ENCODE measurements around the gene HOXB1. TPM values are rescaled to one million over a fixed set of nuclear protein-coding genes. Genes with fewer than 3 reads are reported as not detected.
A peak's percentile ranks its signal among the peaks of the same experiment; 100 is the strongest.
"Not testable (repeated sequence)": the region's sequence is repeated elsewhere in the genome, so short reads cannot be mapped to it uniquely, and the experiment has no call there.

The HOXB1 gene
- total RNA-seq, 1 experiment from 2014 or later: not detected

DNA sequence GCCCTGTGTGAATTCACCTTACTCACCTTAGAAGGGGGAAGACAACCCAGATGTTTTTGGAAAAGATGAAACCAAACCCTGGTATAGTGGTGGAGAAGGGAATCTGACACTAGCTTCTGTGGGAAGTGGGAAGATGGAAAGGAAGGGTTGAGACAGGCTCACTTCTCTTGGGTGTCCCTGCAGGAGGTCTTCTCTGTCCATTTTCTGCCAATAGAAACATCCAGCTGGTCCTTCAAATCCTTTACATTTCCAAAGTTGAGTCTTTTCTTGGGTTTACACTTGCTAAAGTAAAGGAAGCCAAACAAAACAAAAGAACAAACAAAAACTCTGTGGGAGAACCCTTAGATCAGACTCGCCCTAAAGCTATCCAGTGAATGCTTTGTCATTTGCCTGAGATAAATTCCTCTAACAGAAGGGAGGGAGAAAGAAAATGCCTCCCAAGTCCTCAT lies 10.2 kb downstream of the HOXB1 start:
- Histone ChIP-seq H3K9me3 (replicated peaks) (no peaks in the 10 kb centered on the region; the same call in none of the 2 replicates), H3K36me3 (no peaks in the 10 kb centered on the region), H3K27me3 (replicated peaks) (peaks cover 25% of the 10 kb centered on the region), H3K4me3 (no peak overlapping the region), H3K4me1 (replicated peaks) (0 out of 2 replicates have a peak, but pooled peaks cover 10% of the 10 kb centered on the region), H3K27ac (no peak overlapping the region)
- DNase-seq (ENCODE audit: low read depth in 1 of 2, low spot score in 2 of 2): no peak

DNA sequence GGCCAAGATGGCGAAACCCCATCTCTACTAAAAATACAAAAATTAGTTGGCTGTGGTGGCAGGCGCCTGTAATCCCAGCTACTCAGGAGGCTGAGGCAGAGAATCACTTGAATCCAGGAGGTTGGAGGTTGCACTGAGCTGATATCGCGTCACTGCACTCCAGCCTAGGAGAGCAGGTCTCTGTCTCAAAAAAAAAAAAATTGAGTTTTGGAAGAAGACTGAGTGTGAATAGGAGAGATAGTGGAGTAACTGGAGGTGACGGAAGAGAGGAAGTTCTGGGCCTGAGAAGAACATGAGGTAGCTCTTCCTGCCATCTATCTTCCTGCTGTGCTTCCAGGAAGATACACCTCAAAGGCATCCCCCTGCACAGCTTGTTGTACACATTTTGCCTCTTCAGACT lies 11.4 kb downstream of the HOXB1 start:
- H3K27ac ChIP-seq: no peak overlapping the region
- no peaks in the 10 kb centered on the region; the same call in none of the 2 replicates for H3K9me3 ChIP-seq (replicated peaks)
- no peak for DNase-seq (ENCODE audit: low read depth in 1 of 2, low spot score in 2 of 2)
- 0 out of 2 replicates have a peak, but pooled peaks cover 10% of the 10 kb centered on the region for H3K4me1 ChIP-seq (replicated peaks)
- H3K27me3 ChIP-seq (replicated peaks): peaks cover 38% of the 10 kb centered on the region
- no peaks in the 10 kb centered on the region for H3K36me3 ChIP-seq
- no peak overlapping the region for H3K4me3 ChIP-seq

DNA sequence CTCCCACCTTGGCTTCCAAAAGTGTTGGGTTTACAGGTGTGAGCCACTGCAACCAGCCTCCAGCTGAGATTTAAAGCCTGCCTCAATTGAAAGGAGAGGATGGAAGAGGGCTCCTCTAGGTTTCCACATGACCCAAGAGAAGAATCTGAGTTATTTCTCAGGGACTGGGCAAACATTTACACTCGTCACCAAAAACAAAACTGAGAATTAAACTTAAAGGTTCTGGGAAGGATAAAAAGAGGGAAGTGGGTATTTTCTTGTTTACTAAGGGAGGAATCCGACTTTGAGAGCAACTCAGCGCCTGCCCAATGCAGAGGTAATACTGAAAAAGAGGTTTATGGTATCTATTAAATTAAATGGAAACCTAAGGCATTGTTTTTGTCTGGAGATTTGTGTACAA lies 13.3 kb downstream of the HOXB1 start:
- Histone ChIP-seq H3K9me3 (replicated peaks) (no peaks in the 10 kb centered on the region; the same call in none of the 2 replicates), H3K4me3 (no peak overlapping the region), H3K27me3 (replicated peaks) (peaks cover 50% of the 10 kb centered on the region), H3K4me1 (replicated peaks) (0 out of 2 replicates have a peak, but pooled peaks cover 10% of the 10 kb centered on the region), H3K27ac (no peak overlapping the region), H3K36me3 (no peaks in the 10 kb centered on the region)
- DNase-seq (ENCODE audit: low read depth in 1 of 2, low spot score in 2 of 2): no peak

DNA sequence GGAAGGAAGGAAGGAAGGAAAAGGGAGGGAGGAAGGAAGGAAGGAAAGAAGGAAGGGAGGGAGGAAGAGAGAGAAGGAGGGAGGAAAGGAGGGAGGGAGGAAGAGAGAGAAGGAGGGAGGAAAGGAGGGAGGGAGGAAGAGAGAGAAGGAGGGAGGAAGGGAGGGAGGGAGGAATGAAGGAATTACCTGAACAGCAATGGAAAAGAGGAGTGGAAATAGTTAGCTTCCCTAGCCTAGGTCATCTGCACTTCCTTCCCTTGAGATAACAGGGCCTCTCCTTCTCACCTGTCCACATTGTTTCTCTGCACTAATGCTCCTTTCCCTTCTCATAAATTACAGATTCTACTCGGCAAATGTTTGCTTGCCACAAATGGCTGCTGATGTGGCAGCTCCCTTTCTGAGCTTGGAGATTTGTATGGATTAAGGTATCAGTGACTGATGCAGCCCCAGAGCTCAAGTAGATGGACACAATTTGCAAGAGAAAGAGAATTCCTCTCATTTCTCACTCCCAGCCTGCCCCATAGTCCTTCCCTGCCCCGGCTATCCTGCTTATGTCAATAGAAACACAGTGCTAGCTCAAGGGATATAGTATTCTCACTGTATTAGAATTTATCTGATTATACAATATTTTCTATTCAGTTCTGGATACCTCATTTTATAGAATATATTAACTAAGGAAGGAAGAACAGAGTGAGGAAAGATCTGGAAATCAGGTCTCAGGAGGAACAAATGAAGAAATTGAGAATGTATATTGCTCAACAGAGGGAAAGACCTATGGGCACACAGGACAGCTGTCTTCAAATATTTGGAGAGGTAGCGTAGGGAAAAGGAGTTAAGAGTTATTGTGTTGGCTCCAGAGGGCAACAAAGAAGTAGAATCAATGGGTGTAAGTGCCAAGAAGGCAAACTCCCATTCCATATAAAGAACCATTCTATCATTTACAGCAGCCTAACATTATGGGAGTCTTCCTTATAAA lies 14.6 kb downstream of the HOXB1 start:
- Histone ChIP-seq H3K27me3 (replicated peaks) (peaks cover 50% of the 10 kb centered on the region), H3K27ac (no peak overlapping the region), H3K4me1 (replicated peaks) (0 out of 2 replicates have a peak, but pooled peaks cover 4% of the 10 kb centered on the region), H3K9me3 (replicated peaks) (no peaks in the 10 kb centered on the region; the same call in none of the 2 replicates), H3K4me3 (no peak overlapping the region), H3K36me3 (no peaks in the 10 kb centered on the region)
- DNase-seq (ENCODE audit: low read depth in 1 of 2, low spot score in 2 of 2): no peak

DNA sequence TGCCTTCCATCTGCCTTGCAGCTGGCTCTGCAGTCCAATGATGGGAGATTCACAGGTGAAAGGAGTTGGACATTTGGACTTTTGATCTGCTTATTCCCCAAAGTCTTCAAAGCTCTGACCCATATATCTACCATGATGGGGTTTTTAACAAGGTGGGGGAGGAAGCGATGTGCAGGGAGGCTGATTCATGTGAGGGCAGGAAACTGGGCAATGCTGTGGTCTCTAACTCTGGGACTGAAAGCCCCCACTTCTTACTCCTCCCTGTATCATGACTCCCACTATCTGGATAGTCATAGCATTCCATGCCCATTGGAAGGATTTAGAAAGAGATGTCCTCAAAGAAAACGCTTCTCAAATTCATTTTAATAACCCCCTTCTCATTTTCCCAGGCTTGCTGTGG lies 16.3 kb downstream of the HOXB1 start:
- H3K9me3 ChIP-seq (replicated peaks): no peaks in the 10 kb centered on the region; the same call in none of the 2 replicates
- H3K36me3 ChIP-seq: no peaks in the 10 kb centered on the region
- peaks cover 47% of the 10 kb centered on the region for H3K27me3 ChIP-seq (replicated peaks)
- no peak overlapping the region for H3K27ac ChIP-seq
- H3K4me3 ChIP-seq: no peak overlapping the region
- no peaks in the 10 kb centered on the region for H3K4me1 ChIP-seq (replicated peaks)
- no peak for DNase-seq (ENCODE audit: low read depth in 1 of 2, low spot score in 2 of 2)

DNA sequence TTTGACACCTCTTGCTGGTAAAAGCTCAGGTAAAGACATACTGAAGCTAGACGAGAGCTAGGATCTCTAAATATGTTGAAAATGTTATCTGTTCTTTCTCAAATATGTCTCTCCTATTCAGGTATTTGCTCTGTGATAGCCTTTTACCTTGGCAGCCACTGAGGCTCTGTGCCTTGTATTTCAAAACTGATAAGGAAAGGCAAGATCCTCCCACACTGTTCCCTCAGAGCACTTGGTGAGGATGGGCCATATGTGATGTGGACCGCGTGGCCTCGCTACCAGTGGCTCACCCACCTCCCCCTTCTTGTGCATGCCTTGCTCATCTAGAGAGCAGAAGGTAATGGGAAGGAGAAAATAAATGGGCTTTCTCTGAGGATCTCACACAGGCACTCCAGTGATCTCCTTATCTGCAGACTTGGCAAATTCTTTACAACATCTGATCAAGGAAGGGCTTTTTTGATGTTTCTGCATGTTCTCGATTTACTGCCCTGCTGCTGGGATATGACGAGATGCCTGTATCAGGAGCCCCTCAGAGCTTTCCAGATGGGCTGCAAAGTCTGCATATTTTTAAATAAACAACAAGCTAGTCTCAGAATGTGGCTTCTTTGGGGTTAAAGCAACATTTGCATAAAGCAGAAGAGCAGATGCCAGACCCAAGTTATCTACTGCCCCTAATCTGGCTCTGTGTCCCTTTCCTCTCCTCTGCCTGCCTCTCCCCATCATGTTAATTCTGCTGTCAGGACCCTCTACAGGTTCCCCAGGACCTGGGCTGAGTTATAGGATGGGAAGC lies 16.9 kb downstream of the HOXB1 start:
- no peak overlapping the region for H3K4me3 ChIP-seq
- H3K27me3 ChIP-seq (replicated peaks): peaks cover 47% of the 10 kb centered on the region
- no peaks in the 10 kb centered on the region; the same call in none of the 2 replicates for H3K9me3 ChIP-seq (replicated peaks)
- no peaks in the 10 kb centered on the region for H3K36me3 ChIP-seq
- no peak for DNase-seq (ENCODE audit: low read depth in 1 of 2, low spot score in 2 of 2)
- H3K4me1 ChIP-seq (replicated peaks): no peaks in the 10 kb centered on the region
- no peak overlapping the region for H3K27ac ChIP-seq

DNA sequence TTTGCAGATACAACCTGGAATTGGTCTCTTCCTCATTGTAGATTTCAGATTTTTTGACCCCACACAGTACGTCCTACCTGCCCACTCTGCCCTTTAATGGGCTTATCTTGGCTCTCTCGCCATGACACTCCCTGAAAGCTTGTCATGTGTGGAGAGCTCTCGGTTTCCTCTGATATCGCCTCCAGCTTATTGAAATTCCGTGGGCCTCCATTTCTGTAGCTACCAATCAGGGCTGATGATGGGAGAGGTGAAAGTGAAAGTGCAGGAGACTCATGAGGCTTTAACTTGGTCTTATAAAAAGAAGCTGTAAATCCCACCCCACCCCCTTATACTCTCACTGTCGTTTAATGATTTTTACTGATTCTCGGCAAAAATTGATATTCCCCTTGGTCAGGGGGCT lies 17.7 kb downstream of the HOXB1 start:
- no peaks in the 10 kb centered on the region for H3K36me3 ChIP-seq
- no peak for DNase-seq (ENCODE audit: low read depth in 1 of 2, low spot score in 2 of 2)
- H3K27me3 ChIP-seq (replicated peaks): peaks cover 47% of the 10 kb centered on the region
- H3K4me3 ChIP-seq: no peak overlapping the region
- H3K9me3 ChIP-seq (replicated peaks): no peaks in the 10 kb centered on the region; the same call in none of the 2 replicates
- no peaks in the 10 kb centered on the region for H3K4me1 ChIP-seq (replicated peaks)
- H3K27ac ChIP-seq: no peak overlapping the region

DNA sequence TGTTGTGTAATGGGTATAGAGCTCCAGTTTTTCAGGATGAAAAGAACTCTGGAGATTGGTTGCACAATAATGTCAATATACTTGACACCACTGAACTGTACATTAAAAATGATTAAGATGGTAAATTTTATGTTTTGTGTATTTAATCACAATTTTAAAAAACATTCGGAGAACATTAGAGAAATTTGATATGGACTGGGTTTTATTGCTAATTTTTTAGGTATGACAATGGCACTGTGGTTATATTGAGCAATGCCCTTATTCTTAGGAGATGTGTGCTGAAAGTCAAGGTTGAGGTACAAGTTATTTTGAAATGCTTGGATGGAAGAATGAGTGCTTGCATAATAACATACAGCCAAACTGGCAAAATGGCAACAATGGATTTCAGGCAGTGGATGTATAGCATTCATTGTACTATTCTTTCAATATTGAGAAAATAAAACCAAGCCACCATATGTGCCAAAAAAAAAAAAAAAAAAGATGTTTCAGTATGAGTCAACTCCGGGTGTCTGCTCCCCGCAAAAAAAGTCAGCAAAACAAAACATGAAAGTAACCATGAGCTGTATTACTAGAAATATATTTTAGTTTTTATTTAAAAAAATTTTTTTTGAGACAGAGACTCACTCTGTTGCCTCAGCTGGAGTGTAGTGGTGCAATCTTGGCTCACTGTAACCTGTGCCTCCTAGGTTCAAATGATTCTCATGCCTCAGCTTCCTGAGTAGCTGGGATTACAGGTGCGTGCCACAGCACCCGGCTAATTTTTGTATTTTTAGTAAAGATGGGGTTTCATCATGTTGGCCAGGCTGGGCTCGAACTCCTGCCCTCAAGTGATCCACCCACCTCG lies 19.8 kb downstream of the HOXB1 start:
- peaks cover 26% of the 10 kb centered on the region for H3K27me3 ChIP-seq (replicated peaks)
- no peak overlapping the region for H3K27ac ChIP-seq
- DNase-seq (ENCODE audit: low read depth in 1 of 2, low spot score in 2 of 2): no peak
- H3K4me1 ChIP-seq (replicated peaks): peaks cover 4% of the 10 kb centered on the region
- no peaks in the 10 kb centered on the region; the same call in 1 of the 2 replicates for H3K9me3 ChIP-seq (replicated peaks)
- no peaks in the 10 kb centered on the region for H3K36me3 ChIP-seq
- no peak overlapping the region for H3K4me3 ChIP-seq

DNA sequence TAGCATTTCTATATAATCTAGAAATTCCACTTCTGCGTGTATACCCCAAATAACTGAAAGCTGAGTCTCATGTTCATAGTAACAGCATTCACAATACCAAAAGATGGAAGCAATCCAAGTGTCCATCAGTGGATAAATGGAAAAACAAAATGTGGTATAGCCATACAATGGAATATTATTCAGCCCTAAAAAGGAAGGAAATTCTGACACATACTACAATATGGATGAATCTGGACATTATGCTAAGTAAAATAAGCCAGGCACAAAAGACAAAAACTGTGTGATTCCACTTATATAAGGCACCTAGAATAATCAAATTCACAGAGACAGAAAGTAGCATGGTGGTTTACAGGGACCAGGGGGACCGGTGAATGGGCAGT lies 20.4 kb downstream of the HOXB1 start:
- no peak for DNase-seq (ENCODE audit: low read depth in 1 of 2, low spot score in 2 of 2)
- H3K4me1 ChIP-seq (replicated peaks): peaks cover 10% of the 10 kb centered on the region
- H3K27ac ChIP-seq: no peak overlapping the region
- peaks cover 22% of the 10 kb centered on the region for H3K27me3 ChIP-seq (replicated peaks)
- H3K4me3 ChIP-seq: no peak overlapping the region
- H3K9me3 ChIP-seq (replicated peaks): no peaks in the 10 kb centered on the region; the same call in 1 of the 2 replicates
- H3K36me3 ChIP-seq: no peaks in the 10 kb centered on the region

DNA sequence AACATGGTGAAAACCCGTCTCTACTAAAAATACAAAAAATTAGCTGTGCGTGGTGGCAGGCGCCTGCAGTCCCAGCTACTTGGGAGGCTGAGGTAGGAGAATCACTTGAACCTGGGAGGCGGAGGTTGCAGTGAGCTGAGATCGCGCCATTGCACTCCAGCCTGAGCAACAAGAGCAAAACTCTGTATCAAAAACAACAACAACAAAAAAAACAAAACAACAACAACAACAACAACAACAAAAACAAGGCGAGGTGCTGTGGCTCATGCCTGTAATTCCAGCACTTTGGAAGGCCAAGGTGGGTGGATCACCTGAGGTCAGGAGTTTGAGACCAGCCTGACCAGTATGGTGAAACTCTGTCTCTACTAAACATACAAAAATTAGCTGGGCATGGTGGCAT lies 21.1 kb downstream of the HOXB1 start:
- H3K36me3 ChIP-seq; H3K27ac ChIP-seq; DNase-seq (ENCODE audit: low read depth in 1 of 2, low spot score in 2 of 2); H3K4me3 ChIP-seq; H3K9me3 ChIP-seq (replicated peaks): not testable (repeated sequence)
- H3K27me3 ChIP-seq (replicated peaks): peaks cover 15% of the 10 kb centered on the region
- H3K4me1 ChIP-seq (replicated peaks): peaks cover 10% of the 10 kb centered on the region

DNA sequence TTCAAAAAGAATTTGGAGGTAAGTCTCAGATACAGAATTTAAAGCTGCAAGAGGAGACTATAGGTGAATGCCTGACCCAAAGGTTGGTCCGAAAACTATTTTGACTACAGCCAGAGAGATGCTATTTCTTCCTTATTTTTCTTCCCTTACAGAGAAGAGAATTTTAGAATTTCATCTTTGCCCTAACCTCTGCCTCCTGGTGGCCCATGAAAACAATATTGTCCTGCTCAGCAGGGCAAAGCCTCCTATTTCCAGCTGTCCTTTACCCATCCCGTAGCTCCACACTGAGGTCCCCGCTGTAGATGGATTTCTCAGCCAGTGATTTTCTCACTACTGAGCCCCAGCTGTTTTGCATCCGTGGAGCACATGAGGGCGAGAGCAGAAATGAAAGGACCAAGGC lies 24.6 kb downstream of the HOXB1 start:
- Histone ChIP-seq H3K9me3 (replicated peaks) (no peaks in the 10 kb centered on the region), H3K4me1 (replicated peaks) (peaks cover 10% of the 10 kb centered on the region), H3K27me3 (replicated peaks) (no peaks in the 10 kb centered on the region), H3K27ac (no peak overlapping the region), H3K4me3 (no peak overlapping the region), H3K36me3 (no peaks in the 10 kb centered on the region)
- no peak for DNase-seq (ENCODE audit: low read depth in 1 of 2, low spot score in 2 of 2)

DNA sequence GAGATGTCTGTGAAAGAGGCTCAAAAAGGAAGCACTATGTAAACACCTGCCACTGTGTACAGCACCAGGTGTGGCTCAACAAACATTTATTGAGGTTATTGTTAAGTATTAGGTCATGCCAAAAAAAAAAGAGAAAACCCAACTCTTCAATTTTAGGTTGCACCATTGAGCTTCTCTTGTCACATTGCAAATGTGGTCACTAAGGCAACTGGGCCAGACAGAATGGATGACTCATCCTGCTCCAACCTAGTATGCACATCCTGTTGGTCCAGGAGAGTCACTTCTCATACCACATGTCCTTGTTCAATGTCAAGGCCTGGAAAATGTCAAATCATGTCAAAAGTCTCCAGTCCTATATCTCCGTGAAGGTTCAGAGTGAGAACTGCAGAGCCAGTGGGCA lies 25.0 kb downstream of the HOXB1 start:
- Histone ChIP-seq H3K9me3 (replicated peaks) (no peaks in the 10 kb centered on the region), H3K4me1 (replicated peaks) (peaks cover 13% of the 10 kb centered on the region), H3K4me3 (no peak overlapping the region), H3K27ac (peak overlapping the region; percentile 10), H3K36me3 (no peaks in the 10 kb centered on the region), H3K27me3 (replicated peaks) (no peaks in the 10 kb centered on the region)
- DNase-seq (ENCODE audit: low read depth in 1 of 2, low spot score in 2 of 2): peak; percentile 49 to 76

DNA sequence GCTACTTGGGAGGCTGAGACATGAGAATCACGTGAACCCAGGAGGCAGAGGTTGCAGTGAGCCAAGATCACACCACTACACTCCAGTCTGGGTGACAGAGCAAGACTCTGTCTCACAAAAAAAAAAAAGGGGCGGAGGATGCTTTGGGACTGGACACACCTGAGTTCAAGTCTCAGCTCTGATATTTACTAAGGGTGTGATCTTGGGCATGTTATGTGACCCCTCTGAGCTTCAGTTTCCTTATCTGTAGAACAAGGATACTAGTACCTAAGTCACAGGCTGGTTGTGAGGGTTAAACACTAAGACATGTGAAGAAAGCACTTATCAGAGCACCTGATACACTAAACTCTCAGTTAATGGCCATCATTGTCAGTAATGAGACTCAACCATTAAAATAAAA lies 25.9 kb downstream of the HOXB1 start:
- Histone ChIP-seq H3K4me3 (no peak overlapping the region), H3K27ac (no peak overlapping the region), H3K36me3 (no peaks in the 10 kb centered on the region), H3K27me3 (replicated peaks) (no peaks in the 10 kb centered on the region), H3K4me1 (replicated peaks) (peaks cover 21% of the 10 kb centered on the region), H3K9me3 (replicated peaks) (no peaks in the 10 kb centered on the region)
- no peak for DNase-seq (ENCODE audit: low read depth in 1 of 2, low spot score in 2 of 2)
